Hepatocyte (in vitro differentiated cells): Measurements from ENCODE around the gene TBX15.

ENCODE experiments used
- CTCF ChIP-seq: fragments of 200-600 bp; sonication (generic); IDR thresholded peaks from 2 replicates; pipeline ENCODE4 v1.5.1; 2016; ENCODE audit warnings: antibody characterized with exemption, mild to moderate bottlenecking; ENCODE audit not compliant: poor library complexity
- EZH2 ChIP-seq: fragments of 200-600 bp; sonication (generic); IDR thresholded peaks from 2 replicates; pipeline ENCODE4 v1.6.1; 2016; ENCODE audit warnings: antibody characterized with exemption, mild to moderate bottlenecking, borderline replicate concordance
- EZH2phosphoT487 ChIP-seq: fragments of 200-600 bp; sonication (generic); IDR thresholded peaks from one replicate; pipeline ENCODE4 v1.6.1; 2018; ENCODE audit warnings: antibody characterized with exemption, mild to moderate bottlenecking, low read depth, moderate library complexity; ENCODE audit not compliant: unreplicated experiment, severe bottlenecking

GRCh38 chr1:118918940-118919259 lies 69.2 kb downstream of the TBX15 start:
- TF ChIP-seq CTCF (no peak), EZH2 (no peak), EZH2phosphoT487 (no peak)
